ENCODE results near the gene ZFP82. TPM values are rescaled to one million over a fixed set of nuclear protein-coding genes. Genes with fewer than 3 reads are reported as not detected.

ZFP82 gene
- total RNA-seq, 4 donors from 2014 or later = 3.5 to 7.0 (median 5.9) TPM

GRCh38 chr19:36421749-36422481 is 3.5 kb upstream of the ZFP82 start:
- no peak for TF ChIP-seq CTCF (IDR thresholded peaks at IDR 0.05; ENCODE audit: low read depth)

- TF ChIP-seq CTCF (IDR thresholded peaks at IDR 0.05; ENCODE audit: low read depth) = no peak
These were observed 2.7 kb upstream of the ZFP82 start for GRCh38 chr19:36420961-36421748.

GRCh38 chr19:36417752-36418286 is 625 bp downstream of the ZFP82 start:
- no peak for TF ChIP-seq CTCF (IDR thresholded peaks at IDR 0.05; ENCODE audit: low read depth)

- TF ChIP-seq CTCF (IDR thresholded peaks at IDR 0.05; ENCODE audit: low read depth) = no peak
These were observed 8.6 kb downstream of the ZFP82 start for GRCh38 chr19:36409841-36410240.

GRCh38 chr19:36408101-36408500 is 10.3 kb downstream of the ZFP82 start:
- no peak for TF ChIP-seq CTCF (IDR thresholded peaks at IDR 0.05; ENCODE audit: low read depth)

- no peak for TF ChIP-seq CTCF (IDR thresholded peaks at IDR 0.05; ENCODE audit: low read depth)
These were observed 13.9 kb downstream of the ZFP82 start for GRCh38 chr19:36404498-36404897.

- no peak for TF ChIP-seq CTCF (IDR thresholded peaks at IDR 0.05; ENCODE audit: low read depth)
These were observed 17.0 kb downstream of the ZFP82 start for GRCh38 chr19:36401475-36401874.
